HUDEP-2 (cell line): Measurements from ENCODE around the gene S100A12.

Experiments used
- DNase-seq, 76 experiments: peaks; one replicate each; lab custom pipeline; 2025; ENCODE audit not compliant: unreplicated experiment in 76 of 76; lab: John Stamatoyannopoulos, UW

S100A12 gene

GRCh38 chr1:153397051-153397923 lies 21.9 kb upstream of the S100A12 start:
- no peak for DNase-seq

- no peak for DNase-seq
Measured at GRCh38 chr1:153396461-153396860, 21.0 kb upstream of the S100A12 start.

- no peak for DNase-seq
Measured at GRCh38 chr1:153395776-153396175, 20.4 kb upstream of the S100A12 start.

GRCh38 chr1:153395136-153395685 lies 19.8 kb upstream of the S100A12 start:
- no peak for DNase-seq

GRCh38 chr1:153394391-153394790 lies 19.0 kb upstream of the S100A12 start:
- no peak for DNase-seq

- DNase-seq = peak in 1 of 76 experiments; percentile 1
Measured at GRCh38 chr1:153393926-153394325, 18.5 kb upstream of the S100A12 start.

- DNase-seq = no peak
Measured at GRCh38 chr1:153392822-153393221, 17.4 kb upstream of the S100A12 start.

- DNase-seq = no peak
Measured at GRCh38 chr1:153392258-153392657, 16.8 kb upstream of the S100A12 start.

GRCh38 chr1:153390938-153391710 lies 15.7 kb upstream of the S100A12 start, which contains the start of gene S100A8:
TSS of gene S100A8 (minus strand) at chr1:153391073. CDS start at chr1:153390535, 538 bp downstream.
- DNase-seq = peak in 7 of 76 experiments; percentile 7 to 27 (median 13)

GRCh38 chr1:153389973-153390879 lies 14.8 kb upstream of the S100A12 start:
- peak in 3 of 76 experiments; percentile 4 to 9 (median 8) for DNase-seq

- DNase-seq = no peak
Measured at GRCh38 chr1:153389401-153389800, 14.0 kb upstream of the S100A12 start.

- no peak for DNase-seq
Measured at GRCh38 chr1:153387785-153388184, 12.4 kb upstream of the S100A12 start.

GRCh38 chr1:153387001-153387400 lies 11.6 kb upstream of the S100A12 start:
- DNase-seq = no peak

GRCh38 chr1:153386500-153386901 lies 11.1 kb upstream of the S100A12 start:
- DNase-seq = no peak

GRCh38 chr1:153384958-153385580 lies 9.6 kb upstream of the S100A12 start:
- no peak for DNase-seq

GRCh38 chr1:153380711-153381110 lies 5.3 kb upstream of the S100A12 start:
- no peak for DNase-seq

- no peak for DNase-seq
Measured at GRCh38 chr1:153379591-153379990, 4.2 kb upstream of the S100A12 start.

GRCh38 chr1:153374071-153374470 lies 1.4 kb downstream of the S100A12 start:
- DNase-seq = no peak

- DNase-seq = no peak
Measured at GRCh38 chr1:153372571-153372970, 2.9 kb downstream of the S100A12 start.

- no peak for DNase-seq
Measured at GRCh38 chr1:153371231-153371630, 4.2 kb downstream of the S100A12 start.
